ENCODE data around the gene SIGLEC10. TPM values are rescaled to one million over a fixed set of nuclear protein-coding genes. Genes with fewer than 3 reads are reported as not detected.

SIGLEC10 gene
- total and polyA plus RNA-seq, 2 of the 4 experiments (the other 2 are of a cell fraction), result not detected

GRCh38 chr19:51421229-51422052 is 4.0 kb upstream of the SIGLEC10 start:
- no peak overlapping the region for H2BK20ac ChIP-seq (ENCODE audit: low read depth, low read length)
- intact Hi-C loops (cut with micrococcal nuclease) (loop anchor here (2.0 to 5.0 kb wide), 4 partner anchors 84 to 357 kb away; no protein-coding TSS in a partner anchor), in situ Hi-C loops (cut with MboI; ENCODE audit: low sequenced_read_pairs) (no loop called here), dilution Hi-C loops (cut with HindIII; ENCODE audit: low sequenced_read_pairs, unreplicated experiment) (no loop called here)
- H4K91ac ChIP-seq (ENCODE audit: insufficient read depth, low read depth, low read length), result no peak overlapping the region
- H4K5ac ChIP-seq (ENCODE audit: low read depth, low read length), result no peak overlapping the region
- no peak overlapping the region for H3K23ac ChIP-seq (ENCODE audit: low read depth, low read length)
- no peaks in the 10 kb centered on the region for H3K9me3 ChIP-seq (ENCODE audit: control insufficient read depth, insufficient read depth, low read length)
- no peak overlapping the region for H3K4me3 ChIP-seq (ENCODE audit: insufficient read depth, low read depth, low read length)
- H3K14ac ChIP-seq (replicated peaks; ENCODE audit: low read depth, low read length), result no peak overlapping the region
- H3K4ac ChIP-seq (ENCODE audit: low read depth, low read length), result no peak overlapping the region
- no peaks in the 10 kb centered on the region for H4K20me1 ChIP-seq (ENCODE audit: insufficient read depth, low read length)
- H3K27ac ChIP-seq (ENCODE audit: insufficient read depth, low read length), result no peak overlapping the region
- TF ChIP-seq, protein P1, sequence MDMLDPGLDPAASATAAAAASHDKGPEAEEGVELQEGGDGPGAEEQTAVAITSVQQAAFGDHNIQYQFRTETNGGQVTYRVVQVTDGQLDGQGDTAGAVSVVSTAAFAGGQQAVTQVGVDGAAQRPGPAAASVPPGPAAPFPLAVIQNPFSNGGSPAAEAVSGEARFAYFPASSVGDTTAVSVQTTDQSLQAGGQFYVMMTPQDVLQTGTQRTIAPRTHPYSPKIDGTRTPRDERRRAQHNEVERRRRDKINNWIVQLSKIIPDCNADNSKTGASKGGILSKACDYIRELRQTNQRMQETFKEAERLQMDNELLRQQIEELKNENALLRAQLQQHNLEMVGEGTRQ (IDR thresholded peaks at IDR 0.05; ENCODE audit: low read depth, low read length), result no peak
- TF ChIP-seq CHD1 (IDR thresholded peaks at IDR 0.05; ENCODE audit: low read depth, low read length) (no peak), RAD21 (IDR thresholded peaks at IDR 0.05; ENCODE audit: low read length) (no peak), POLR2A (IDR thresholded peaks at IDR 0.05; ENCODE audit: low read depth, low read length) (no peak), CTCF (conservative IDR thresholded peaks at IDR 0.05; ENCODE audit: low read depth, low read length) (no peak), SMC3 (IDR thresholded peaks at IDR 0.05; ENCODE audit: low read depth, low read length) (no peak), MAZ (IDR thresholded peaks at IDR 0.05; ENCODE audit: borderline replicate concordance, low read depth, low read length) (no peak), NFE2L2 (IDR thresholded peaks at IDR 0.05; ENCODE audit: low read depth, low read length) (no peak), CEBPB (IDR thresholded peaks at IDR 0.05; ENCODE audit: low read depth, low read length) (no peak), BHLHE40 (IDR thresholded peaks at IDR 0.05; ENCODE audit: low read depth, low read length) (no peak), MAFK (IDR thresholded peaks at IDR 0.05; ENCODE audit: low read depth, low read length) (no peak), RCOR1 (IDR thresholded peaks at IDR 0.05; ENCODE audit: insufficient replicate concordance, low read length) (no peak), MXI1 (IDR thresholded peaks at IDR 0.05; ENCODE audit: borderline replicate concordance, low read depth, low read length) (no peak)
- TF ChIP-seq, protein P2, sequence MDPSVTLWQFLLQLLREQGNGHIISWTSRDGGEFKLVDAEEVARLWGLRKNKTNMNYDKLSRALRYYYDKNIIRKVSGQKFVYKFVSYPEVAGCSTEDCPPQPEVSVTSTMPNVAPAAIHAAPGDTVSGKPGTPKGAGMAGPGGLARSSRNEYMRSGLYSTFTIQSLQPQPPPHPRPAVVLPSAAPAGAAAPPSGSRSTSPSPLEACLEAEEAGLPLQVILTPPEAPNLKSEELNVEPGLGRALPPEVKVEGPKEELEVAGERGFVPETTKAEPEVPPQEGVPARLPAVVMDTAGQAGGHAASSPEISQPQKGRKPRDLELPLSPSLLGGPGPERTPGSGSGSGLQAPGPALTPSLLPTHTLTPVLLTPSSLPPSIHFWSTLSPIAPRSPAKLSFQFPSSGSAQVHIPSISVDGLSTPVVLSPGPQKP (IDR thresholded peaks at IDR 0.05; ENCODE audit: borderline replicate concordance, low read depth, low read length), result no peak
- no peak overlapping the region for H2BK5ac ChIP-seq (ENCODE audit: low read depth, low read length, poor library complexity, severe bottlenecking)
- DNase-seq (no peak), ATAC-seq (ENCODE audit: low read depth) (no peak)
- H2BK15ac ChIP-seq (ENCODE audit: low read depth, low read length), result no peak overlapping the region
- no peak overlapping the region for H3K9ac ChIP-seq (ENCODE audit: low read depth, low read length)
- no TSS peak for BruUV-seq (replicated peaks)
- H2AK9ac ChIP-seq (replicated peaks; ENCODE audit: low read depth, low read length, poor library complexity), result peak overlapping the region; percentile 76
- ChIA-PET POLR2A (ENCODE audit: unreplicated experiment) (no interaction called here), CTCF (interaction anchor here (0.5 to 1.9 kb wide), 4 partner anchors 16 to 357 kb away, joined by 3 to 6 read pairs (median 4); no protein-coding TSS in a partner anchor)
- WGBS, 2 experiments (ENCODE audit: extremely low coverage in 2 of 2, insufficient read length in 1 of 2), result 0% methylated on average over 3 of the region's 39 CpGs; no CpG with 5 or more reads in 1 of the 2 experiments
- no peak overlapping the region for H3K56ac ChIP-seq (ENCODE audit: extremely low read depth, insufficient read depth, low read length)
- H3K9me1 ChIP-seq (ENCODE audit: insufficient read depth, low read length), result no peaks in the 10 kb centered on the region
- no peaks in the 10 kb centered on the region for H3K27me3 ChIP-seq (ENCODE audit: control insufficient read depth, insufficient read depth, low read length)
- no peak overlapping the region for H3K18ac ChIP-seq (ENCODE audit: low read depth, low read length)
- no peak overlapping the region for H2AK5ac ChIP-seq (ENCODE audit: low read depth, low read length)
- H4K8ac ChIP-seq (ENCODE audit: low read depth in 2 of 2, low read length in 2 of 2), result no peak overlapping the region
- no peak overlapping the region for H2AFZ ChIP-seq (replicated peaks; ENCODE audit: low read length, poor library complexity)
- no peak overlapping the region for H3K4me2 ChIP-seq (ENCODE audit: low read depth, low read length)
- no peak overlapping the region for H2BK120ac ChIP-seq (ENCODE audit: low read depth, low read length)
- H3K36me3 ChIP-seq (ENCODE audit: control insufficient read depth, insufficient read depth, low read length), result no peaks in the 10 kb centered on the region
- H3K4me1 ChIP-seq (ENCODE audit: control insufficient read depth, insufficient read depth, low read length), result no peaks in the 10 kb centered on the region
- H3K79me1 ChIP-seq (ENCODE audit: low read depth in 1 of 2, low read length in 2 of 2), result no peaks in the 10 kb centered on the region

Data from IMR-90 (cell line).